Lower lobe of right lung (tissue), 2 donors: ENCODE measurements around the gene EEF1A2. TPM values are rescaled to one million over a fixed set of nuclear protein-coding genes. Genes with fewer than 3 reads are reported as not detected.

Source experiments
- ATAC-seq, 2 donors: fragments of 200-7000 bp; cut with Tn5 transposase; one replicate each; pipeline ENCODE4 v1.9.1; 2020 to 2022; ENCODE audit warnings: mild to moderate bottlenecking in 2 of 2, moderate library complexity in 2 of 2
- DNase-seq: peaks from one replicate; pipeline ENCODE4 v3.0.0-alpha.2; 2020
- H3K27ac ChIP-seq: fragments of 200-600 bp; one replicate; pipeline ENCODE4 v1.8.0; 2022
- H3K27me3 ChIP-seq: fragments of 200-600 bp; one replicate; pipeline ENCODE4 v1.8.0; 2022; ENCODE audit warnings: low read depth
- H3K36me3 ChIP-seq: fragments of 200-600 bp; one replicate; pipeline ENCODE4 v1.8.0; 2022; ENCODE audit warnings: mild to moderate bottlenecking
- H3K4me1 ChIP-seq: fragments of 200-600 bp; one replicate; pipeline ENCODE4 v1.8.0; 2022
- H3K4me3 ChIP-seq: fragments of 200-600 bp; one replicate; pipeline ENCODE4 v1.8.0; 2022; ENCODE audit warnings: mild to moderate bottlenecking
- H3K9me3 ChIP-seq: fragments of 200-600 bp; one replicate; pipeline ENCODE4 v1.8.0; 2022
- intact Hi-C: fragments of 100-400 bp; cut with DNase I; formaldehyde crosslinking; loops from one replicate; pipeline ENCODE4 v1.11.0; 2022
- total RNA-seq: library from RNA; stranded (reverse); fragmentation: NEBNext Ultra II Directional; extraction: Animal tissue kit (Norgen Biotek cat#: 25700); gene quantifications from one replicate; pipeline ENCODE4 v1.2.1, GENCODE V29; 2021
- TF ChIP-seq, protein P1 (sequence below): fragments of 200-600 bp; IDR thresholded peaks from one replicate; pipeline ENCODE4 v1.8.0; 2022; ENCODE audit warnings: antibody characterized with exemption, mild to moderate bottlenecking
- donor health status: DM: no; HTN: yes; CAD: no; lungs with severe emphysema.

Gene EEF1A2
- total RNA-seq, 1 donor from 2014 or later = 0.77 TPM

- Histone ChIP-seq H3K9me3 (no peaks in the 10 kb centered on the region), H3K27ac (no peak overlapping the region), H3K4me3 (peak overlapping the region; percentile 48), H3K36me3 (no peaks in the 10 kb centered on the region), H3K4me1 (peaks cover 22% of the 10 kb centered on the region), H3K27me3 (peaks cover 58% of the 10 kb centered on the region)
- TF ChIP-seq, protein P1, sequence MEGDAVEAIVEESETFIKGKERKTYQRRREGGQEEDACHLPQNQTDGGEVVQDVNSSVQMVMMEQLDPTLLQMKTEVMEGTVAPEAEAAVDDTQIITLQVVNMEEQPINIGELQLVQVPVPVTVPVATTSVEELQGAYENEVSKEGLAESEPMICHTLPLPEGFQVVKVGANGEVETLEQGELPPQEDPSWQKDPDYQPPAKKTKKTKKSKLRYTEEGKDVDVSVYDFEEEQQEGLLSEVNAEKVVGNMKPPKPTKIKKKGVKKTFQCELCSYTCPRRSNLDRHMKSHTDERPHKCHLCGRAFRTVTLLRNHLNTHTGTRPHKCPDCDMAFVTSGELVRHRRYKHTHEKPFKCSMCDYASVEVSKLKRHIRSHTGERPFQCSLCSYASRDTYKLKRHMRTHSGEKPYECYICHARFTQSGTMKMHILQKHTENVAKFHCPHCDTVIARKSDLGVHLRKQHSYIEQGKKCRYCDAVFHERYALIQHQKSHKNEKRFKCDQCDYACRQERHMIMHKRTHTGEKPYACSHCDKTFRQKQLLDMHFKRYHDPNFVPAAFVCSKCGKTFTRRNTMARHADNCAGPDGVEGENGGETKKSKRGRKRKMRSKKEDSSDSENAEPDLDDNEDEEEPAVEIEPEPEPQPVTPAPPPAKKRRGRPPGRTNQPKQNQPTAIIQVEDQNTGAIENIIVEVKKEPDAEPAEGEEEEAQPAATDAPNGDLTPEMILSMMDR = peak; percentile 96
- ATAC-seq (peak; percentile 64 to 81), DNase-seq (peak; percentile 83)
- intact Hi-C loops = no loop called here
These were observed 2.9 kb downstream of the EEF1A2 start for GRCh38 chr20:63495741-63496595.

- Histone ChIP-seq H3K27me3 (peaks cover 58% of the 10 kb centered on the region), H3K36me3 (no peaks in the 10 kb centered on the region), H3K9me3 (no peaks in the 10 kb centered on the region), H3K4me3 (no peak overlapping the region), H3K27ac (no peak overlapping the region), H3K4me1 (peaks cover 22% of the 10 kb centered on the region)
- ATAC-seq (no peak), DNase-seq (no peak)
- TF ChIP-seq, protein P1 = no peak
- intact Hi-C loops = no loop called here
These were observed 3.6 kb downstream of the EEF1A2 start for GRCh38 chr20:63495167-63495720.

DNA sequence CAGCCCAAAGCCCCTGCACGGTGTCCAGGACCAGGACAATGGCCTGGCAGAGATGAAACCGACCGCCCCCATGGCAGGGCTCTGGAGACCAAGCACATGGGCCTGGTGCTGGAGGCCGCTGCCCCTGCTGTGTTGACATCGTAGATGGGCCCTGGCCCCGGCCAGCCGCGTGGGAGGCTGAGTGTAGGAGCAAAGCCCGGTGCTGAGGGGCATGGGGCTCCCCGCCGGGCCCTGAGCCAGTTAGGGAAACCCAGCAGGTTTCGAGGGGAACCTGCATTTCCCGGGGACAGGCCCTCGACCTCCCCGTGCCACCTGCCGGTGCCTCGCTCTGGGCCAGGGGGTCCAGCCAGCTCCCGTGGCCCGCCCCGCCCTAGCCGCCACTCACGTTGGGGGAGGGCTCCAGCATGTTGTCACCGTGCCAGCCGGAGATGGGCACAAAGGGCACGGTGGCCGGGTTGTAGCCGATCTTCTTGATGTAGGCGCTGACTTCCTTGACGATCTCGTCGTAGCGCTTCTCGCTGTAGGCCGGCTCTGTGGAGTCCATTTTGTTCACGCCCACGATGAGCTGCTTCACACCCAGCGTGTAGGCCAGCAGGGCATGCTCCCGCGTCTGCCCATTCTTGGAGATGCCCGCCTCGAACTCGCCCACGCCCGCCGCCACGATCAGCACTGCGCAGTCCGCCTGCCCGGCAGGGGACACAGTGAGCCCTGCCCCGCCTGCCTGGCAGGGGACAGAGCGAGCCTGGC is 4.3 kb downstream of the EEF1A2 start:
- no peaks in the 10 kb centered on the region for H3K9me3 ChIP-seq
- no peak overlapping the region for H3K4me3 ChIP-seq
- no peak for ATAC-seq
- no peaks in the 10 kb centered on the region for H3K36me3 ChIP-seq
- intact Hi-C loops = no loop called here
- H3K27ac ChIP-seq = no peak overlapping the region
- no peak for DNase-seq
- H3K4me1 ChIP-seq = peaks cover 21% of the 10 kb centered on the region
- H3K27me3 ChIP-seq = peaks cover 58% of the 10 kb centered on the region
- TF ChIP-seq, protein P1 = no peak

DNA sequence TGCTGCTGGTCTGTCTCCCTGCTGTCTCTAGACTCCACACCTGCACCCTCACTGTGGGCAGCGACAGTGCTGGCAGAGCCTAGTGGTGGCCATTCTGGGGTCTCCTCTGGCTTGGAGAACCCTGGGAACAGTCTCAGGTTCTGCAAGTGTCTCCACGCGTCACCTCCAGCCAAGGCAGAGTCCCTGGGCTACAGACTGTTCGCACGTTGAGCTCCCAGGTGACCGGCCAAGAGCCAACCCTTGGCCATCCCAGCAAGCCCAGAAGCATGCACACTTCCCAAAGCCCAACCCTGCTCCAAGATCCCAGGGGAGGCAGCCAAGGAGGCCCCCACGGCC is 4.8 kb downstream of the EEF1A2 start:
- intact Hi-C loops = no loop called here
- H3K27me3 ChIP-seq = peaks cover 58% of the 10 kb centered on the region

DNA sequence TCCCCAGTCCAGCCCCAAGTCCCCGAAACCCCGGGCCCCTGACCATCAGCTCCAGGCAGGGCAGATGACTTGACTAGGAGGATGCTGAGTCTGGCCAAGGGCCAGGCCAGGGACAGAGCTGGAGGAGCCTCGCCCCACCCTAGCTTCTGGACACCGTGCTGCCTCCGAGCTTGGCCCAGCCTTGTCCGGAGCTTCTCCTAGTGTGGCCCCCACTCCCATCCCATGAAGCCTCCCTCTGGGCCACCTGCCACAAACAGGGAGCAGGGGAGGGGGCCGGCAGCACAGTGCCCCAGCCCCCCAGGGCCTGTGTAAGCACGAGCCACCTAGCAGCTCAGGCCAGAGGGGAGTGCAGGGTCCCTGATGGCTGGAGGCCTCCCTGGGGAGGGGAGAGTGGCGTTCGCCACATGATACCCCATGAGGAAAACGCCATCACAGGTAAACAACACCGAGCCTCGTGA is 5.3 kb downstream of the EEF1A2 start:
- Histone ChIP-seq H3K9me3 (no peaks in the 10 kb centered on the region), H3K4me3 (no peak overlapping the region), H3K27ac (no peak overlapping the region), H3K4me1 (peaks cover 17% of the 10 kb centered on the region), H3K27me3 (peaks cover 60% of the 10 kb centered on the region), H3K36me3 (no peaks in the 10 kb centered on the region)
- intact Hi-C loops = no loop called here
- ATAC-seq (no peak), DNase-seq (no peak)
- TF ChIP-seq, protein P1 = no peak

More for the DNA sequence above, 4.8 kb downstream of the EEF1A2 start:
- TF ChIP-seq, protein P1 = no peak
- Histone ChIP-seq H3K9me3 (no peaks in the 10 kb centered on the region), H3K36me3 (no peaks in the 10 kb centered on the region), H3K4me1 (peaks cover 17% of the 10 kb centered on the region), H3K4me3 (no peak overlapping the region), H3K27ac (no peak overlapping the region)
- no peak for DNase-seq
- no peak for ATAC-seq
